GM12801 (cell line): ENCODE data around the gene CCBE1.

ENCODE experiments used
- TF ChIP-seq, protein P1 (sequence below): IDR thresholded peaks from one replicate; pipeline ENCODE4 v1.5.1; 2011; ENCODE audit warnings: control low read depth; ENCODE audit not compliant: insufficient read length; ENCODE audit errors: extremely low read depth

Gene CCBE1

DNA sequence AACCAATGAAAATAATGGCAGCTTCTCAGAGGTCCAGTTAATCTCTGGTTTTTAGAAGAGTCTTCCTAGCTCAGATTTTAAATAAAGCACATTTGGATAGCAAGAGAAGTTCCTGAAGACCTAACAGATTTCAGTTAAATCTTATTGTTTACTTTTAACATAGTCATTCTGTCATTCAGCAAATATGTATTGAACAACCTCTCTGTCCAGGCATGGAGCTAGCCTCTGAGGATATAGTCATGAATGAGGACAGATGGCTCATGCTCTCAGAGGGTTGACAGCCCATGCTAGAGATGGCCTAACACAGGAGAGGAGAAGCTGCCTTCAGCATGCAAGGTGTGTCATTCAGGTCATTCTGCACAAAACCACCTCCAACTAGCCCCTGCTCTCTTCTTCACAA lies 6.2 kb downstream of the CCBE1 start:
- TF ChIP-seq, protein P1, sequence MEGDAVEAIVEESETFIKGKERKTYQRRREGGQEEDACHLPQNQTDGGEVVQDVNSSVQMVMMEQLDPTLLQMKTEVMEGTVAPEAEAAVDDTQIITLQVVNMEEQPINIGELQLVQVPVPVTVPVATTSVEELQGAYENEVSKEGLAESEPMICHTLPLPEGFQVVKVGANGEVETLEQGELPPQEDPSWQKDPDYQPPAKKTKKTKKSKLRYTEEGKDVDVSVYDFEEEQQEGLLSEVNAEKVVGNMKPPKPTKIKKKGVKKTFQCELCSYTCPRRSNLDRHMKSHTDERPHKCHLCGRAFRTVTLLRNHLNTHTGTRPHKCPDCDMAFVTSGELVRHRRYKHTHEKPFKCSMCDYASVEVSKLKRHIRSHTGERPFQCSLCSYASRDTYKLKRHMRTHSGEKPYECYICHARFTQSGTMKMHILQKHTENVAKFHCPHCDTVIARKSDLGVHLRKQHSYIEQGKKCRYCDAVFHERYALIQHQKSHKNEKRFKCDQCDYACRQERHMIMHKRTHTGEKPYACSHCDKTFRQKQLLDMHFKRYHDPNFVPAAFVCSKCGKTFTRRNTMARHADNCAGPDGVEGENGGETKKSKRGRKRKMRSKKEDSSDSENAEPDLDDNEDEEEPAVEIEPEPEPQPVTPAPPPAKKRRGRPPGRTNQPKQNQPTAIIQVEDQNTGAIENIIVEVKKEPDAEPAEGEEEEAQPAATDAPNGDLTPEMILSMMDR = no peak

DNA sequence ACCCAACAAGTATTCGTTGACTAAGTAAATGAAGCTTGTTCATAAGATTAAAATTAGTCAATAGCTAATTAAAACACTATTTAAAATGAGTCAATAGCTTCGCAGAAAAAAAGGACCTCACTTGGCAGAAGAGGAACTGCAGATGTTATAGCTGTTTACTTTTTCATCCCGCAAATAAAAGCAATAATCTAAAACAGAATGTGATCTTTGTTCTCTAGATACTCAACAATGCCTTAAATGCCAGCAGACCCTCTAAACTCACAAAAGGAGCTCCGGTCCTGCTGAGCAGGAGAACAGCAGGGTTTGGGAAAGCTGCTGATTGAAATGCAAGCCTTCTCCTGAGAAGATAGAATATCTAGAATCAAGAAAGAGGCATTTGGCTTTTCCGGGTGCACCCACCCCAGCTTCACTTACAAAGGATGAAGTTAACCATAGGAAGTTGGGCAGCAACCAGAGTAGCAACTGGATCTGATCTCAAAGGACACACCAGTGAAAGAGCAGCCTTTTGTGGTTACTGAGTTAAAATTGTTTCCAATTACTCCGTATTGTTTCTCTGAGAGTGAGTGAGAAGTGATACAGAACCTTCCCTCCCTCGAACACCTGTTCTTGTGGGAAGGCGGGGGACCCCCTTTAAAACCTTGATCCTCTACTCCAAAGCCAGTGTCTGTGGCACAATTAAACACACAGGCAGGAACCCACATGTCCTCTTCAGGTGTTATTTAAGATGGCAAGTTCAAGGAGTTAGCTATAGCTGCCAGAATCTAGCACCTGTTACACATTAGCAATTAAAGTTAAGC lies 6.8 kb downstream of the CCBE1 start:
- TF ChIP-seq, protein P1 = no peak

DNA sequence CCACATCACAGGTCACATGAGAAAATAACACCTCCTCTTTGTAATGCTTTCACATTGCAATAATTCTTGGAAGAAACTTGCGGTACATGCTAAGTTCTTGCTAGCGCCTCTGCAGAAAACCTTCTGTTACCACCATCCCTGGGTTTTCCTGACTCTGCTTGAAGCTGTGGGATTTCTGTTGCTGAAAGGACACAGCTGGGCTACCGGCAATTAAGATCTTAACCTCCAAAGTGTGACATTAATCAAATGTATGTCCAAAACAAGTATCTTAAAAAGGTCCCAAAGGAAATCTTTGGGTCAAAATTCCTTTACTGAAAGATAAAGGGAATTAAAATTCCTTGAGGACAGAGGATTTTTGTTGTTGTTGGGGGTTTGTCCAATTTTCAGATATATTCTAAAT lies 7.5 kb downstream of the CCBE1 start:
- TF ChIP-seq, protein P1 = no peak

DNA sequence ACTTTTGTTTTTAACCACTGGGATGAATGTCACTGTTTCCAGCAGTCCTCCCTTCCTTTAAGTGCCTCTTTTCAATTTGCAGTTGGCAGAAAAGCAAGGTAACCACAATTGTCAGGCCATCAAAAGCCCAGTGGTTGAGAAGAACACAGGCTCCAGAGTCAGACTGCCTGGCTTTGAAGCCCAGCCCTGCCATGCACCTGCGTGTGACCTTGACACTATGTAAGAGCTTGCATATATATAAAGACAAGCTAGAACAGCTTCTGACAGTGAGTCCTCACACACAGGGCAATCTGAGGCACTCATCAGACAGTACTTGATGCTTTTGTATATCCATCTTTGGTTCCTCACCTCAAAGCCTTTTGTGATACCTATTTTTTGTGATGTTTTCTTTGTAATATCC lies 11.0 kb downstream of the CCBE1 start:
- TF ChIP-seq, protein P1 = no peak

DNA sequence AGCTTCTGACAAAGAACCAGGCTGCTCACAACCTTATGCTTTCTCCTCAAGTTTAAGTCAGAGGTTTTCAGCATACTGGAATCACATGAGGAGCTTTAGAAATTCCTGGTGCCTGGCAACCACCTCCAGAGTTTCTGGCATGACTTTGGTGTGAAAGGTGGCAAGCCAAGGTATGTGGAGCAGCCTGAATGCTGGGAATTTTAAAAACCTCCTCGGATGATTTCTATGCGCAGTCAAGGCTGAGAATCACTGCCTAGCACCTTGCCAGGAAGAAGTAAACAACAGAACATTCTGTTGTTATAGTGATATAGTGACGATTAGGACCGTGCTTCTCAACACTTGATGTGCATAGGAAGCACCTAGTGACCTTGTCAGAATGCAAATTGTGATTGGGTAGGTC lies 11.7 kb downstream of the CCBE1 start:
- TF ChIP-seq, protein P1 = no peak

DNA sequence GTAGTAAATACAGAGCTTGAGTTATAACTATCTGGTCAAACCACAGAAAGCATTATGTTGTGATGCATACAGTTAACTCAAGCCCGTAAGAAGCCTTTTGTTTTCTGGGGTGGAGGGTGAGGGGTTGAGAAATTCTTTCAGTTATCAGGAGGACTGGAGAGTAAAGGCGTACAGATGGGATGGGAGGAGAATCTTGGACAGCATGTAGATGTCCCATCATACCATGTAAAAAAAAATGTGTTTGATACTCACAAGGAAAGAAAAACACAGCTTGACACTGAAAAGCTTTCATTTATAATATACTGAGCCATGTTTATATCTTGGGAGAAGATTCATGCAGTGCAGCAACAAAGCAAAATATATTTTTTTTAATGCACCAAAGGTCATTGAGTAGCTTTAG lies 12.4 kb downstream of the CCBE1 start:
- TF ChIP-seq, protein P1 = no peak

DNA sequence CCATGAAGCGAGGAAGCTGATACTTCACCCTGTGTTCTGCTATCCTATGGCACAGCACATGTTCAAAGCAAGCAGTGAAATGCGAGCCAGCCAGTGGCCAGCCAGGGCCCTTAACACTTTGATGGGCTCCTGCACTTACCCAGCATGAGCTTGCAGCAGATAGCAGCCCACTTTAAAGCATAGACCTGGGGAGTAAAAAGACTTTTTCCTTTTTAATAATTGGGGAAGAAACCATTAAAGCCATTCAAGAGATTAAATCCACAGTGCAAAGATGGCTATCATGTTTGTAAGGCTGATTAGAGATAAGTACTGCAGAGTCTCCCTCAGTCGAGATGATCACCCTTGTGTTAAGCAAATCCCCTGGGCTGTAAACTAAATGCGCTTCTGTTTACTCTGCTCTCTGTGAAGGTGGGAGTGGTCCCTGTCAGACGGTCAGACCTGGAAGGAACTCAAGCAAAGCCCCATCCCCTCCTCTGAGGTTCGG lies 15.7 kb downstream of the CCBE1 start:
- TF ChIP-seq, protein P1 = no peak
